Suppressor macrophage (primary cell): ENCODE results near the gene PAQR5.
"Not testable (repeated sequence)": the region's sequence is repeated elsewhere in the genome, so short reads cannot be mapped to it uniquely, and the experiment has no call there.

Experiments
- DNase-seq, 4 experiments: peaks; one replicate each; pipeline ENCODE4 v3.0.0-alpha.2; 2020 to 2022

The PAQR5 gene

DNA sequence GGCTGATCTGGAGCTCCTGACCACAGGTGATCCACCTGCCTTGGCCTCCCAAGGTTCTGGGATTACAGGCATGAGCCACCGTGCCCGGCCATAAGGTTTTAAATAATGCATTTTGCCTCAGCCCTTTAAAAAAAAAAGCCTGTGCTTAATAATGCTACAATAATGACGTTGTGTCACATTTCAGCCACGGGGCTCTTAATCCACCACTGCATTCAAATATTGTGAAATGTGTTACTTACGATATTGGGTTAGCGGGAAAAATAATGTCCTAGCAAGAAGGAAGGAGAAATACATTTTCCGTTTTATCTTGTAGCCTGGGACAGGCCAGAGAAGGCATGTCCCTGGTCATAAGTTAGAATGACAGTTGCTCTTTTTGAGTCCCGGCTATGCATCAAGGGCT lies 17.6 kb downstream of the PAQR5 start:
- peak; percentile 30 to 71 (median 52) for DNase-seq

DNA sequence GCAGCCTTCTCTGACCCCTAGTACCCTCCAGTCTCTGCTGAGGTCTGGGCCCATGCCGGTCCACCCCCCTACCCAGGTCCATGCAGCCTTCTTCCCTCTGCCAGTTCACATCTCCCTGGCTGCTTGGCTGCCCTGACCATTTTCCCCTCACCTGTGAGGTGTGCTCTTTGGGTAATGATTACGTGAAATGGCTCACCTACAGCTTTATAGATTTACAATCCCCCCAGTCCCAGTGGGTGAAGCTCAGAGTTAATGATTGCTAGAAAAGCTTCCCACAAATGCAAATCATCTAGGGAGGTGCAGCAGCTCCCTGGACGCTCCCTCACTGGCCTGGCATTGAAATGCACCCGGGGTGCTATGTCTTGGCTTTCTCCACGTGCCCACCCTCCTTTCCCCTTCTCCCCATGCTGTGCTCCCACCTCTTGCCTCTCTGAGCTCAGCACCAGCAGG lies 18.7 kb downstream of the PAQR5 start:
- DNase-seq = no peak

DNA sequence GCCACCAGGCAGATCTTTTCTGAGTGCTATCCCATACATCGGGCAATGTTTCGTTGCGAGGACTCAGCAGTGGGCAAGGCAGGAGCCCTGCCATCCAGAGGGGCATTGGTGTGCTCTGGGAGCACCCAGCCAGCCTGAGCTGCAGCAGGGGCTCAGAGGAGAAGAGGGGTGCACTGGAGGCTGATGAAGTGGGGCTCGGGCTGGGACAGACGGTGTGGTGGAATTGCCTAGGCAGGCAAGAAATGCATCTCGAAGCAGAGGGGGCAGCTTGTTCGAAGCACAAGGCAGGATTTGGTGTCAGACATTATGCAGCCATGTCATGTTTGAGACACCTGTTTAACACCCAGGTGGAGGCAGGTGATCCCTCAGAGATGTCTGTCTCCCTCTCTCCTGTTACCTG lies 19.3 kb downstream of the PAQR5 start:
- DNase-seq = no peak

DNA sequence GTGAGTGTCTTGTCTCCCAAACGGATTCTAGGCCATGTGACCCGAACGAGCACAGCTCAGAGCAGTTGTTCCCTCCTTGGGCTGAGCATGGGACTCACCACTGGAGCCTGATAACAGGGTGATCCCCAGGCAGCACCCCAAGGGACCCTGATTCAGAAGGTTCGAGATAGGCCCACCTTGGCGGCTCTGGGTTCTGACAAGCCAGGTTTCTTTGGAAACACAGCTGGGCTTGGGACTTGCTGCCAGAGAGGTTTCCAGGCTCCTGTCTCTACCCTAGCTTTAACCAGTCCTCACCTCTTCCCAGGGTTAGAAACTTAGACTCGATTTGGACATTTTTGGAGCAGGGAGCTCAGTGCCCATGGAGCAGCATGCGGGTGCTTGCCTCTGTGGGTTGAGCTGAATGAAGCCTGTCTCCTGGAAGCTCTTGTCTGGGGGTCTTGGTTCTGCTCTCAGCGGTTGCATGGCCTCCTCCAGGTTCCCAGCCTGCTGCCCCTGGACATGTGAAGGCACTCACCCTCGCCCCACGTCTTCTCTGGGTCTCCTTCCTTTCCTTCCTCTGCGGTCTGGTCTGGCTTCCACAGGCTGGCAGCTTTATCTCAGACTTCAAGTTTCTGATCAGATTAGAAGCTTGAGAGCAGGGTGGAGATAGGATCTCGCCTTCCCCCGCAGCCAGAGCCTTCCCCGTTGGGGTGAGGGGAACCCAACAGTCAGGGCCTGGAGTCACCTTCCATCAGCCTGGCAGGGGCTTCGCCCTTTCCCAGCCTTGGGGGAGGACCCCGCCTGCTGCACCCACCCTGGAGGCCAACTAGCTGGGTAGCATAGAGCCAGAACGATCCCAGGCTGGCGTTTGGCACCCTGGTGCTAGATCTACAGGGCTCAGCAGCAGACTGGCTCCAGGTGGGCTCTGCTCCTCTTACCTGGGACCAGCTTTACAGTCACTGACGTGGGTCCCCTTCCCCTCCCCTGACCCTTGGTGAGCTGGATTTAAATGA lies 21.0 kb downstream of the PAQR5 start:
- peak in 2 of 4 experiments; percentile 26 to 40 for DNase-seq

DNA sequence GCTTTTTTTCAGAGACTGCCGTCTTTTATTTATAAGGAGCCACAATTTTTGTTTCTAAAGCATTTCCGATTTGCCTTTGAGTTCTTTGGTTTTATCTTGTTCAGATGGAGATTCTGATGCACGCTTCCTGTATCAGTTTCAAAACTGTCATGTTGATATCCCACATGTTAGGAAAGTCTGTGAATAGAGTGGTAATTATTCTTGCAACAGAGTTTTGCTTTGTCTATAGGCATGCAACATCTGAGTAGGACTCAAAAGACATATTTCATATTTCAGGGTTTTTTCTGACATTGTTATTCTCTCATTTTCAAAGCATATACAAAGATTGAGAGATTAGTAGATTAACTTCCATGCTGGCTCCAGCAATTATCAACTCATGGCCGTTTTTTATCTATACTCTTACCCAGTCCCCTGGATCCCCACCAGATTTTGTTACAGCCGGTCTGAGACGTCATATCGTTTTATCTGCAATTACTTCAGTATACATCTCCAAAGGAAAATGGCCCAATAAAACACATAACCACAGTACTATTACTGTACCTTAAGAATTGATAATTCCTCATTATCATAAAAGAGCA lies 22.4 kb downstream of the PAQR5 start:
- DNase-seq = peak in 2 of 4 experiments; percentile 53 to 58

DNA sequence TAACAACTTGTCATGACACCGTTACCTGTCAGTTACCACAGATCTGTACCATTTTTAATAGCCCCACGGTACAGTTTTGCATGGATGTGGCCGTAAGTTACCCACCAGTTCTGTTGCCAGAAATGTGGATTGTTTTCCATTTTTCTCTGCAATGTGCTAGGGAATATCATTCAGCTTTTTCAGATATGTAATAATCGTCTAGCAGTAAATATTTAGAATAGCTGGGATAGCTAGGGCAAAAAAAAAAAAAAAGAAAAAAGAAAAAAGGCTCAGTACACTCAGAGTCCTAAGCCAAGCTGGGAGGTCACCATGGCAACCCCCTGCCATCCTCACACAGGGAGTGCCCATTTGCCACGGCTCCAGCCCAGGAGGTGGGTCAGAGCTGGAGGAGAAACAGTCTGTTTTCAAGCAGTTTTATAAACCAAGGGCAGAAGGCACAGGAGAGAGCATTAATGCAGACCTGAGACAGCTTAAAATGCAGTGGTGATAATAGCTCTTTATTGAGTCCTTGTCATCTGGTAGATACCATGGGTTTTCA lies 25.2 kb downstream of the PAQR5 start:
- no peak for DNase-seq

DNA sequence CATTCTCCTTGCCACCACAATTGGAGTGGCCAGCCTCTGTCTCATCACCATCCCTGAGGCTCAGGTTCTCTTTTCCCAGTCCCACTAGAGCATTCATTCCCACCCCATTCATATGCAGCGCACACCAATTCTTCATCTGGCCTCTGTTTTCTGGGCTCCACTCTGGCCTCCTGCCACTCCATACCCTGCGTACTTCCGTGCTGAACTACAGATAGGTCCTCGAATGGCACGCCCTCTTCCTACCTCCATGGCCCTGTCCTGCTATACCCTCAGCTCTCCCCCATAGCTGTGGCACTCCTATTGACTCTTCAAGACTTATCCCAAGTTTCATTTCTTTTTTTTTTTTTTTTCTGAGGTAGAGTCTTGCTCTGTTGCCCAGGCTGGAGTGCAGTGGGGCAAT lies 25.9 kb downstream of the PAQR5 start:
- no peak for DNase-seq

DNA sequence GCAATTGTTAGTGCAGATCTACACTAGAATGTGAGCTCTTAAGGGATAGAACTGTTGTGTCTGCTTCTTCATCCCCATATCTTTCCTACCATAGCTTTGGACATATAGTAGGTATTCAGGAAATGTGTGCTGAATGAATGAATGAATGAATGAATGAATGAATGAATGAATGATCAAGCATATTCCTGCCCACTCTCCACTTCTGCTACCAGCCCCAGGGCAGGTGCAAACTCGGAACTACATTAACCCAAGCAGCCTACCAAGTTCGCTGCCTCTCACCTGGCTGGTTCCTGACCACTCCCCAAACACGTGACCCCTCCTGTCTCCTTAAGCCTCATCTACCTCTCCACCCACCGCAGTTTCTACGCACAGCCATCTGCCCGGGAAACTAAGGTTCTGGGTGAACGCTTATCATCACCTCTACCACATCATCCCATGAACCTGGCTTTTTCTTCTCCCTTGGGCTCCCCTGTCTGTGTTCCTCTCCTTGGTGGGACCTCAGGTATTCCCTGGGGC lies 26.8 kb downstream of the PAQR5 start:
- DNase-seq = no peak

DNA sequence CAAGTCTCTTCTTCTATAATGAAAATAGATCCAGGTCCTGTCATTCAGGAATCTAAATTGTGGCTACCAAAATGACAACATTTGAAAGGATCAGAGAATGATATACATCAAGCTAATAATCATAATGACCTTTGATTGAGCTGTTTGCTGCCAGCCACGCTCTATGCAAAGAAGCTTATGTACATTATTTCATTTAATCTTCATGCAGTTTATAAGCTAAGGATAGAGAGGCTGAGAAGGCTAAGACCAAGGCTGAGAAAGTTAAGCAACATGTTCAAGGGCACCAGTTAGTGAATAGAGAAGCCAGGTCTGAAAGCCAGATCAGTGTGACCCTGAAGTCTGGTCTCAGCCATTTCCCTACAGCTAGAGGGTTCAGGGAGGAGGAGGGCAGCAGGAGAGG lies 29.4 kb downstream of the PAQR5 start:
- no peak for DNase-seq

DNA sequence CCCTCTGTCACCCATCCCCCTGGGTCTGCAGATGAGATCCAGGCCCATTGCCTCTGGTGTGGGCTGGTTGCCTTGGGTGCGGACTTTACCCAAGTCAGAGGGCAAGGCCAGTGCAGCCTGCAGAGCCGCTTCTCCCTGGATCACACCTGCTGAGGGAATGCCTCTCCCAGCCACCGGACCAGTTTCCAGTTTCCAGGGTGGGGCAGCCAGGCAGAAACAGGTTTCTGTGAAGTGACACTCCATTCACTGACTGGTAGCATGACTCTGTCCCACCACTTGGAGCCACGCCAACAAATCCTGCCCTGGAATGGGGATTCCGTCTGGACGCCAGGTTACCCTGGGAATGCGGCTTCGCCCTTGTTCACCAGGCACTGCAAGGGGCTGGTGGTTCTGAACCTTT lies 30.0 kb downstream of the PAQR5 start:
- DNase-seq = no peak

DNA sequence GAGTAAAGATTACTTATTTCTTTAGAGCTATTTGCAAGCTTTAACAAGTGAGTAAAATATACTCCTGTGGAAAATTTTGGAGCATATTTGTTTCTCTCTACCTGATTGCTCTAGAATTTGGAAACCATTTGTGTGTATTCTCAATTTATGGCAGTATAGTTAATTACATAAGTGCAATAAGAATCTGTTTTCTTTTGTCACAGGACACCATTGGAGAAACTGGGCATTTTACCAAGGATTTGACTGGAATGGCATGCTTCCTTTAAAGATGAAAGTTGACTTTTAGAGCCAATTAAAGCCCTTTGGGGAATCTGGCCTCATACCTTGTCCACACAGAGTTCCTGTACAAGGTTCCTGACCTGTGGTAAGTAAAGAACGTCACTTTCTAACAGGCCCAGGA lies 38.4 kb downstream of the PAQR5 start:
- no peak for DNase-seq

DNA sequence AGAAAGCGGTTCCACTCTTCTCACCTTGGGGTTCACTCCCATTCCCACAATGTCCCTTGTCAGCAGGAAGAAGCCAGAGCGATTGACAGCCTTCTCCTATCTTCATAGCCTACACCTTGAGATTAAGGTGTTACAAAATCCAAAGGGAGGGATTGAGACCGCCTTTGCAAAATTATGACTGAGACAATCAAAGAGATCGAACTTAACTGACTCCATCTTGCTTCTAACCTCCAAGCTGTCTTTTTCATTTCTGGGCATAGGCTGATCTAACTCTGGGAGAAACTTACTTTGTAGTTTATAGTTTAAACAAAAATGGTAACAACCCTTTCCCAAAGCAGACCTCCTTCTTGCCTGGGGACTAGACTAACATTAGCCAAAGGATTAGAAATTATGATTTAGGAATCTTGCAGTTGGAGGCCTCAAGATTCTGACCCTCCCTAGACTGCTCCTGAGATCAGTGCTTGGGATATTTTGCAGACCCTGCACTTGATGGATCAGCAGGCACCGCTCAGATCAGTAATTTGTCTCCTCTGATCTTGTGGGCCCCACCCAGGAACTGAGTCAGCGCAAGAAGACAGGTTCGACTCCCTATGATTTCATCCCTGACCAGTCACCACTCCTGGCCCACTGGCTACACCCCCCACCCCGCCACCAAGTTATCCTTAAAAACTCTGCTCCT lies 40.0 kb downstream of the PAQR5 start:
- no peak for DNase-seq

DNA sequence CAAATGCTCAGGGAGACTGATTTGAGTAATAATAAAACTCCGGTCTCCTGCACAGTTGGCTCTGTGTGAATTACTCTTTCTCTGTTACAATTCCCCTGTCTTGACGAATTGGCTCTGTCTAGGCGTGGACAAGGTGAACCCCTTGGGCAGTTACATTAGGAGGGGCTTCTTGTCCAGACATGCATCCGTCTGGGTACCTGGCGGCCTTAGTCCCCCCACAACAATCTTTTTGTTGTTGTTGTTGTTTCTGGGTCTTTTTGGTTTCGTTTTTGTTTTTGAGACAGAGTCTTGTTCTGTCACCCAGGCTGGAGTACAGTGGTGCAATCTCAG lies 40.5 kb downstream of the PAQR5 start:
- not testable (repeated sequence) for DNase-seq

DNA sequence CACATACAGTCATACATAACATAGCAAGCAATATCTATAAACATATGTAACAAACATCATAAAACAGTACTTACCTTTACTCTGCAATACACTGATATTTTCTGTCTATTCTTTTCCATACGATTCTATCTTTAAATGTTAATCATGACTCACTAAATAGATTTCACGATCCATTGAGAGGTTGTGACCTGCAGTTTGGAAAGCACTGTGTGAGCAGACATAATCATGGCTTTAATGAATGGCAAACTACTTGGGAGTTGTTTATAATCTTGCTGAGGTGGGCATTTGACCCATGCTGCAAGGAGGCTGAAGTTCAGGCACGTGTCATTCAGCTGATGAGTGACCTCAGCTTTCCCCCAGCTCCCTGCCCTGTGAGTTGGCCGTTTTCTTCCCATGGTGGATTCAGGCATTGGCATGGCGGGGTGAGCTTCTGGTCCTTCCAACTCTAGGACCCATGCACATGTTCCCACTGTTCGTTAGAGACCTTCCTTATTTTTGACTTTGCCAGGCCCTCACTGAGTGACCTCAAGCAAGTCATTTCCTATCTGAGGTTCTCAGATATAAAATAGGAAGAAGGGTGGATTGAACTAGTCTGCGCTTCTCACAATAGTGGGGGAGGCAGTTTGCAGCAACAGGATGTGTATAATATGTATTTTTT lies 41.7 kb downstream of the PAQR5 start:
- peak; percentile 48 to 79 (median 67) for DNase-seq

DNA sequence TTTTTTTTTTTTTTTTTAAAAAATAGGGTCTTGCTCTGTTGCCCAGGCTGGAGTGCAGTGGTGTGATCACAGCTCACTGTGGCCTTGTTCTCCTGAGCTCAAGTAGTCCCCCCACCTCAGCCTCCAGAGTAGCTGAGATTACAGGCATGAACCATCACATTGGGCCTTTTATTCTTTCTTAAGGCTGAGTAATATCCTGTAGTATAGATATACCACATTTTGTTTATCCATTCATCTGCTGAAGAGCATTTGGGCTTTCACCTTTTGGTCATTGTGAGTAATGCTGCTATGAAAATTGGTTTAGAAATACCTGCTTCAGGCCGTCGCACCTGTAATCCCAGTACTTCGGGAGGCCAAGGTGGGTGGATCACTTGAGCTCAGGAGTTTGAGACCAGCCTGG lies 42.6 kb downstream of the PAQR5 start:
- no peak for DNase-seq

DNA sequence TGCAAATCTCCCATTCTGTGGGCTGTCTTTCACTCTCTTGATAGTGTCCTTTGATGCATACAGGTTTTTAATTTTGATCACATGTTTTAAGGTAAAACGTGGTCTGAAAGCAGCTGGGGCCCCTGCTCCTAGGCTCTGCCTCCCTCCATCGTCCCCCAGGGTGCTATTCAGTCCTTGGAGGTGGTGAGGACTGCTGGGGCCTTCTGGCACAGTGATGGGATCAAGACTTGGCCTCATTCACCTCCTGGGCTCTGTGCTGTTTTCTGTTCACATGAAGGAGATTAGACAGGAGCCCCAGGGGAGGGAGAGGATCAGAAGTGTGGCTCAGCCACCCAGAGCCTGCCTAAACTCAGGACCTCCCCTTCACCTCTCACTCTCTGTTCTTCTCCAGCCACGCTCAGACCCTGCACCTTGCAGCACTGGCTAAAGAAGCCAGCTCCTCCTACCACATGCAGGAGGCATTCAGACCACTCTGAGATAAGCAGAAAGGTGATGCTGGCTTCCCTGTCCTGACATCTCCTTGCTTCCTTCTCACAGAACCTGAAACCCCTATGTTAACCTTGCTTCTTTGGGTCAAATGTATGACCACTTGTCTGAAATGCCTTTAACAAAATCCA lies 43.9 kb downstream of the PAQR5 start:
- DNase-seq = no peak

DNA sequence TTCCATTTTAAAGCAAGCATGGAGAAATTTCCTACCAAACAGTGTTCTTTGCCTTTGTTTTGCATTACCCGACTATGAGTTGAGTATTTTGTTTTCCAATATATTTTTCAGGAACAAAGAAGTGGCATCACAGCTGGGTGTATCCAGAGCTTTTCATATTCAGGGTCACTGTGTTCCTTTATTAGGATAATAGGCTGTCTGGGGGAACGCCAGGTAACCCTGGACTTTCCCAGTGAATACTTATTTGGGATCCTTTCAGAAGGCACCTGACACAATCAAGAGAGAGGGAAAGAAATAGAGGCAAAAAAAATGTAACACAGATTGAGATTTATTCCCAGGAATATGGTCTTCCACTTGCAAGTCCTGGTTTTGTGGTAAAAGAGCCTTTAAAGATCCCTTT lies 44.4 kb downstream of the PAQR5 start:
- no peak for DNase-seq

DNA sequence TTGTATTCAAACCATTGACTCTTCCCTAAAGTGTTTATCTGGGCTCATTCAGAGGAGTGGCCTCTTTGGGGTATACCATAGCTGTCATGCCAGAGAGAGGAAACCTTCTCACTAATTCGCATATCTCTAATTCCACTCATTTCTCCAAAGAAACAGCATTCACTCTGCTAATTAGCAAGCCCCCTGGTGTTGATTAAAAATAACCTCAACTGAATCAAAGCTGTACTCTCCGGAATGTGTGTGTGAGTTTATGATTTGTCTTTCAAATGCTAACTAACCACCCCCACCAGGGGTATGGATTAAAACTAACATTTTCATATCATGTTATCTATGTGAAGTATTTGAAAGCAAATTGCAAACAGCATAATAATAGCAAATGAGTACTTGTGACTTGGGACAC lies 45.5 kb downstream of the PAQR5 start:
- DNase-seq = no peak

DNA sequence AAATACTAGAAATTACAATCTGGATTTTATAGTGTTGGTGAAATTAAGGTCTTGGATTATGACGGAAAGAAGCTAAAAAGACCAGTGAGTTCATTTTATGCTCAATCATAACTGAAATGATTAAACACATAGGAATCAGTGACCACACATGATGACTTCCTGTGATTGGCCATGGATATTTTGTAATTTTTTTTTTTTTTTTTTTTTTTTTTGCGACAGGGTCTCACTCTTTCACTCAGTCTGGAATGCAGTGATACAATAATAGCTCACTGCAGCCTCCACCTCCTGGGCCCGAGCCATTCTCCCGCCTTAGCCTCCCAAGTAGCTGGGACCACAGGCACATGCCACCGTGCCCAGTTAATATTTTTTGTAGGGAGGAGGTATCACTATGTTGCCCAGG lies 47.4 kb downstream of the PAQR5 start:
- no peak for DNase-seq

DNA sequence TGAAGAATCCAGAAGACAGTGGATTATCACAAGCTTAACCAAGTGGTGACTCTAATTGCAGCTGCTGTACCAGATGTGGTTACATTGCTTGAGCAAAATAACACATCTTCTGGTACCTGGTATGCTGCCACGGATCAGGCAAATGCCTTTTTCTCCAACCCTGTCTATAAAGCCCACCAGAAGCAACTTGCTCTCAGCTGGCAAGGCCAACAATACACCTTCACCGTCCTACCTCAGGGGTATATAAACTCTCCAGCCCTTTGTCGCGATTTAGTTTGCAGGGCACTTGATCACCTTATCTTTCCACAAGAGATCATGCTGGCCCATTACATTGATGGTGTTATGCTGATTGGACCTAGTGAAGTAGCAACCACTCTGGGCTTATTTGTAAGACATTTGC lies 52.6 kb downstream of the PAQR5 start:
- DNase-seq = no peak

DNA sequence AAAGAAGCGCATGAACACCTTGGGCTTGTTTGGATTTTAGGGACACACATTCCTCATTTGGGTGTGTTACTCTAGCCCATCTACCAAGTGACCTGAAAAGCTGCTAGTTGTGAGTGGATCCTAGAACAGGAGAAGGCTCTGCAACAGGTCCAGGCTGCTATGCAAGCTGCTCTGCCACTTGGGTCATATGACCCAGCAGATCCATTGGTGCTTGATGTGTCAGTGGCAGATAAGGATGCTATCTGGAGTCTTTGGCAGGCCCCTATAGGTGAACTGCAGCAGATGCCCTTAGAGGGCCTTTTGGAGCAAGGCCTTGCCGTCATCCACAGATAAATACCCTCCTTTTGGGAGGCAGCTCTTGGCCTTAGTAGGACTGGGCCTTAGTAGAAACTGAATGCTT lies 53.2 kb downstream of the PAQR5 start:
- DNase-seq = no peak
